ENCODE results near the gene BACE1. TPM values are rescaled to one million over a fixed set of nuclear protein-coding genes. Genes with fewer than 3 reads are reported as not detected.

The BACE1 gene
- polyA plus RNA-seq, 3 donors = 56.9 to 61.3 (median 58.5) TPM

DNA sequence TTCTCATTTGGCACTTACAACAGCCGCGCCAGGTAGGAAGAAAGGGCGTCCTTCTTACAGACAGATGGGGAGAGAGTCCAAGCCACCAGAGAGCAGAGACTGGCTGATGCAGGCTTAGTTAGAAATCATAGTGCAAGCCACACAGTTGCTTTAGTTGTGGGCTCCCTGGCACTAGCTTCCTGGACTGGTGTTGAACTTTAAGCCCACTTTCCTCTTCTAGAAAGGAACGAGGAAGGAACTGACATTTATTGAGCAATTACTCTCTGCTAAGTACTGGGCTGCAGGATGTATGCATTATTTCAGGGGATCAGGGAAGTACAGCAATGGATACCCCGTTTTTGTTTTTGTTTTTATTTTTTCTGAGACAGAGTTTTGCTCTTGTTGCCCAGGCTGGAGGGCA is 3.0 kb downstream of the BACE1 start:
- no peak for DNase-seq (ENCODE audit: low read depth in 3 of 3, low spot score in 2 of 3)

- no peak for DNase-seq (ENCODE audit: low read depth in 3 of 3, low spot score in 2 of 3)
These were observed 6.7 kb downstream of the BACE1 start for GRCh38 chr11:117309310-117309709.

- no peak for DNase-seq (ENCODE audit: low read depth in 3 of 3, low spot score in 2 of 3)
These were observed 10.9 kb downstream of the BACE1 start for GRCh38 chr11:117305145-117305544.

GRCh38 chr11:117303646-117304315 is 12.3 kb downstream of the BACE1 start:
- DNase-seq (ENCODE audit: low read depth in 3 of 3, low spot score in 2 of 3) = no peak

- no peak for DNase-seq (ENCODE audit: low read depth in 3 of 3, low spot score in 2 of 3)
These were observed 13.0 kb downstream of the BACE1 start for GRCh38 chr11:117303101-117303500.

GRCh38 chr11:117302228-117302627 is 13.8 kb downstream of the BACE1 start:
- no peak for DNase-seq (ENCODE audit: low read depth in 3 of 3, low spot score in 2 of 3)

DNA sequence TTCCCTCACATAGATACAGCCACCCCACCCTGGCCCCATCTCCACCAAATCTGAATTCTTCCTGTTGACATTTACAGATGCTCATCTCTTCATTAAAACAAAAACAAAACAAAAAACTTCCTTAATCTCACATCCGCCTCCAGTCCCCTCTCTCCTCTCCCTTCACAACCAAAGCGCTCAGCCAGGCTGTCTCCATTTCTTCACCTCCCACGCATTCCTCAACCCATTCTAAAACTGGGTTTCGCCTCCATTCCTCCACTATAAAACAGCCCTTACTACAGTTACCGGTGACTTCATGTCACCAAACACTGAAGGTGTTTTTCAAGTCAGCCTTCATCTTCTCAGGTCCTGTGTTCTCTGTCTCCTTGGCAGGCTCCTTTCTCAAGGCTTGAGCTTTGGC is 15.3 kb downstream of the BACE1 start:
- peak in 2 of 3 donors; percentile 40 to 41 for DNase-seq (ENCODE audit: low read depth in 3 of 3, low spot score in 2 of 3)

- peak in 1 of 3 donors; percentile 68 for DNase-seq (ENCODE audit: low read depth in 3 of 3, low spot score in 2 of 3)
These were observed 15.8 kb downstream of the BACE1 start for GRCh38 chr11:117300283-117300663.

- DNase-seq (ENCODE audit: low read depth in 3 of 3, low spot score in 2 of 3) = no peak
These were observed 16.4 kb downstream of the BACE1 start for GRCh38 chr11:117299351-117300282.

- no peak for DNase-seq (ENCODE audit: low read depth in 3 of 3, low spot score in 2 of 3)
These were observed 17.9 kb downstream of the BACE1 start for GRCh38 chr11:117298195-117298594.

- DNase-seq (ENCODE audit: low read depth in 3 of 3, low spot score in 2 of 3) = no peak
These were observed 19.2 kb downstream of the BACE1 start for GRCh38 chr11:117296881-117297280.

GRCh38 chr11:117295438-117296137 is 20.5 kb downstream of the BACE1 start:
- no peak for DNase-seq (ENCODE audit: low read depth in 3 of 3, low spot score in 2 of 3)

GRCh38 chr11:117292616-117293015 is 23.4 kb downstream of the BACE1 start:
- DNase-seq (ENCODE audit: low read depth in 3 of 3, low spot score in 2 of 3) = no peak

- DNase-seq (ENCODE audit: low read depth in 3 of 3, low spot score in 2 of 3) = no peak
These were observed 25.2 kb downstream of the BACE1 start, which contains the start of gene BACE1-AS for GRCh38 chr11:117290809-117291396. Gene BACE1-AS (plus strand): TSS chr11:117291346.

- no peak for DNase-seq (ENCODE audit: low read depth in 3 of 3, low spot score in 2 of 3)
These were observed 26.3 kb downstream of the BACE1 start for GRCh38 chr11:117289795-117290194.

GRCh38 chr11:117287668-117288067 is 28.4 kb downstream of the BACE1 start:
- no peak for DNase-seq (ENCODE audit: low read depth in 3 of 3, low spot score in 2 of 3)

DNA sequence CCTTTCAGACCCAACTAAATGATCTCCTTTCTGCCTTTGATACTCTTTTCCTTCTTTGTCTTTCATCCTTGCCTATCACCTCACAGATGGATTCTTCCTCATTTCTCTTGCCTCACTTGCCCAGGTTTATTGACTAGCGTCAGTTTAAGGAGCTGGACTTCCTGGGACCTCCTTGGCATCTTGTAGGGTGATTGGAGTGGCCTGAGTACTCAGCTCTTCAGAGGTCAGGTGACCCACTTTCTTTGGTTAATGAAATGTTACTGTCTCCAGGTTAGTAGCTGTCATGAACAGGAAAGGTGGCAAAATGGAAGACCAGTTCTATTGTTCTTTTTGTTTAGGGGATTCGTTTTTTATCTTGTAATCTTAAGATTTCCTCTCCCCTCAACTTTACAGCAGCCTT is 29.5 kb downstream of the BACE1 start:
- DNase-seq (ENCODE audit: low read depth in 3 of 3, low spot score in 2 of 3) = no peak

DNA sequence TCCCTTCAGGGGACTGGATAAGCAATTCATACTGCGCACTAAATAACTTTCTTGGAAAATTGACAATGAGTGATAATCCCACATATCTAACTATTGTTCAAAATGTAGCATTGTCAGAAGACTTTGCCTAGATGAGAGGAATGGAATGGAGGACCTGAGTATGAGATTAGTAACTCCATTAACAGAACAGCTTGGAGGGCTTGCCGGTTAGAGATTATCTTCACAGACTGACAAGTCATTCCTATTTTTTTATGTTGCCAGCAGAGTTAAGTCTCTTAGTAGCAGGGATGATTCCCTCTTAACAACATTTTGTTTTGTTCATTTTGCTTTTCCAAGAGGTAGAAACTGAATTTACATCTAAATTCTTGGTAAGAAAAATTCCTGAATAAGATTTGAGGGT is 32.0 kb downstream of the BACE1 start:
- no peak for DNase-seq (ENCODE audit: low read depth in 3 of 3, low spot score in 2 of 3)

DNA sequence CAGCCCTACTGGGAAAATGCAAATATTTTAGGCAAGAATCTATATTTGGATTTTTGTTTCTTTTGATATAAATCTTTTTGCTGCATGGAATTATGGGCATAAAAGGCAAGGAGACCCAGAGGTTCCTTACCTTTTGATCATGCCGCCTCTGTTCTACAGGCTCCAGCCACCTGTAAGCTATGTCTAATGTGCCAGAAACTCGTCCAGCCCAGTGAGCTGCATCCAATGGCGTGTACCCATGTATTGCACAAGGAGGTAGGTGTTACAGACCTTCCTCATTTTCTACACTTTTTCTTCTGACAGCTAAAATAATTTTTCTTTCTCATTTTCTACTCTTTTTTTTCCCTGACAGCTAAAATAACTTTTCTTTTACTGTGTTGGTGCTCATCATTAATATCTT is 33.1 kb downstream of the BACE1 start:
- DNase-seq (ENCODE audit: low read depth in 3 of 3, low spot score in 2 of 3) = no peak

DNA sequence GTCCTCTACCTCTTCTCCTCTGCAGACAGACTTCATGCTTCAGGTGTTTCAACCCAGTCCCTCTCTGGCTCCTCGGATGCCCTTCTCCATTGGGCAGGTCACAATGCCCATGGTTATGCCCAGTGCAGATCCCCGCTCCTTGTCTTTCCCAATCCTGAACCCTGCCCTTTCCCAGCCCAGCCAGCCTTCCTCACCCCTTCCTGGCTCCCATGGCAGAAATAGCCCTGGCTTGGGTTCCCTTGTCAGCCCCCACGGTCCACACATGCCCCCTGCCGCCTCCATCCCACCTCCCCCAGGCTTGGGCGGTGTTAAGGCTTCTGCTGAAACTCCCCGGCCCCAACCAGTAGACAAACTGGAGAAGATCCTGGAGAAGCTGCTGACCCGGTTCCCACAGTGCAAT is 34.2 kb downstream of the BACE1 start:
- no peak for DNase-seq (ENCODE audit: low read depth in 3 of 3, low spot score in 2 of 3)

- no peak for DNase-seq (ENCODE audit: low read depth in 3 of 3, low spot score in 2 of 3)
These were observed 34.9 kb downstream of the BACE1 start for GRCh38 chr11:117281159-117281558.
